OCI-LY3 (cell line): ENCODE data around the gene ABLIM2.

ENCODE experiments used
- H2AFZ ChIP-seq: fragments of 200-600, 300-600 bp; shearing (Covaris generic); 2 replicates; pipeline ENCODE4 v1.6.0; 2014; ENCODE audit warnings: antibody characterized with exemption, low read depth, low read length
- H3K27ac ChIP-seq: fragments of 200-600, 300-600 bp; sonication (generic); 2 replicates; pipeline ENCODE4 v1.5.1; 2014; ENCODE audit warnings: mild to moderate bottlenecking, low read length, moderate library complexity, mixed read lengths
- H3K27me3 ChIP-seq: fragments of 200-600, 300-600 bp; sonication (generic); 2 replicates; pipeline ENCODE4 v1.6.1; 2014; ENCODE audit warnings: low read depth, low read length, mixed read lengths
- H3K36me3 ChIP-seq: fragments of 200-600, 300-600 bp; sonication (generic); replicated peaks from 2 replicates; pipeline ENCODE3; 2014; ENCODE audit warnings: low read depth, low read length, mixed read lengths
- H3K4me1 ChIP-seq: fragments of 300-600, 200-600 bp; sonication (generic); 2 replicates; pipeline ENCODE4 v1.6.1; 2014; ENCODE audit warnings: low read length, mixed read lengths
- H3K4me2 ChIP-seq: fragments of 200-600, 300-600 bp; sonication (generic); 2 replicates; pipeline ENCODE4 v1.6.1; 2014; ENCODE audit warnings: low read length, mixed read lengths
- H3K4me3 ChIP-seq: fragments of 300-600, 200-600 bp; sonication (generic); 2 replicates; pipeline ENCODE4 v1.5.1; 2014; ENCODE audit warnings: antibody characterized with exemption, mild to moderate bottlenecking, low read length, moderate library complexity
- H3K79me2 ChIP-seq: fragments of 300-600, 200-600 bp; shearing (Covaris generic); 2 replicates; pipeline ENCODE4 v1.6.1; 2014; ENCODE audit warnings: mild to moderate bottlenecking, low read length, mixed read lengths
- H3K9ac ChIP-seq: fragments of 300-600, 200-600 bp; shearing (Covaris generic); 2 replicates; pipeline ENCODE4 v1.6.0; 2014; ENCODE audit warnings: mild to moderate bottlenecking, low read length, moderate library complexity
- H3K9me3 ChIP-seq: fragments of 200-600, 300-600 bp; shearing (Covaris generic); 2 replicates; pipeline ENCODE4 v1.6.1; 2014; ENCODE audit warnings: low read length, mixed read lengths; ENCODE audit not compliant: insufficient read depth
- H4K20me1 ChIP-seq: fragments of 200-600, 300-600 bp; sonication (generic); 2 replicates; pipeline ENCODE4 v1.6.1; 2016; ENCODE audit warnings: low read length, mixed read lengths; ENCODE audit not compliant: insufficient read depth
- CTCF ChIP-seq: fragments of 200-600, 300-600 bp; sonication (generic); IDR thresholded peaks from 2 replicates; pipeline ENCODE4 v1.5.1; 2014; ENCODE audit warnings: antibody characterized with exemption, low read length, low read depth
- EZH2phosphoT487 ChIP-seq: fragments of 200-600 bp; shearing (Covaris generic); IDR thresholded peaks from 2 replicates; pipeline ENCODE4 v1.6.1; 2018; ENCODE audit warnings: antibody characterized with exemption, mixed run types, low read depth

The ABLIM2 gene

GRCh38 chr4:8006471-8006870, 152.1 kb downstream of the ABLIM2 start:
- no peak for TF ChIP-seq EZH2phosphoT487
- H3K9me3 ChIP-seq = no peaks in the 10 kb centered on the region
- no peak overlapping the region for H3K27ac ChIP-seq

GRCh38 chr4:8005814-8006215, 152.8 kb downstream of the ABLIM2 start:
- Histone ChIP-seq H3K27ac (no peak overlapping the region), H3K4me3 (no peak overlapping the region), H3K79me2 (no peaks in the 10 kb centered on the region), H3K36me3 (no peaks in the 10 kb centered on the region), H3K9me3 (no peaks in the 10 kb centered on the region), H2AFZ (no peak overlapping the region), H4K20me1 (no peaks in the 10 kb centered on the region), H3K4me1 (no peaks in the 10 kb centered on the region), H3K4me2 (no peak overlapping the region), H3K27me3 (0 out of 2 replicates have a peak, but pooled peaks cover 5% of the 10 kb centered on the region), H3K9ac (no peak overlapping the region)
- no peak for TF ChIP-seq EZH2phosphoT487
- no peak for TF ChIP-seq CTCF

More at GRCh38 chr4:8006471-8006870, 152.1 kb downstream of the ABLIM2 start:
- H3K27me3 ChIP-seq = peaks cover 5% of the 10 kb centered on the region; the same call in 1 of the 2 replicates
- H3K9ac ChIP-seq = no peak overlapping the region
- H4K20me1 ChIP-seq = no peaks in the 10 kb centered on the region
- H3K36me3 ChIP-seq = no peaks in the 10 kb centered on the region
- H3K4me3 ChIP-seq = no peak overlapping the region
- no peak overlapping the region for H3K4me2 ChIP-seq
- H3K79me2 ChIP-seq = no peaks in the 10 kb centered on the region
- H3K4me1 ChIP-seq = no peaks in the 10 kb centered on the region
- no peak overlapping the region for H2AFZ ChIP-seq

- Histone ChIP-seq H3K4me3 (no peak overlapping the region), H3K9me3 (no peaks in the 10 kb centered on the region), H2AFZ (no peak overlapping the region), H4K20me1 (no peaks in the 10 kb centered on the region), H3K9ac (no peak overlapping the region), H3K79me2 (no peaks in the 10 kb centered on the region), H3K4me2 (no peak overlapping the region), H3K27me3 (0 out of 2 replicates have a peak, but pooled peaks cover 5% of the 10 kb centered on the region), H3K27ac (no peak overlapping the region), H3K4me1 (no peaks in the 10 kb centered on the region), H3K36me3 (no peaks in the 10 kb centered on the region)
- no peak for TF ChIP-seq EZH2phosphoT487
- no peak for TF ChIP-seq CTCF
These were observed 153.4 kb downstream of the ABLIM2 start for GRCh38 chr4:8005033-8005808.

GRCh38 chr4:8004066-8004465, 154.5 kb downstream of the ABLIM2 start:
- no peak for TF ChIP-seq CTCF
- no peak for TF ChIP-seq EZH2phosphoT487
- Histone ChIP-seq H3K9me3 (no peaks in the 10 kb centered on the region), H3K4me1 (no peaks in the 10 kb centered on the region), H3K4me2 (no peak overlapping the region), H3K4me3 (no peak overlapping the region), H3K36me3 (no peaks in the 10 kb centered on the region), H4K20me1 (no peaks in the 10 kb centered on the region), H3K9ac (no peak overlapping the region), H3K27ac (no peak overlapping the region), H3K79me2 (no peaks in the 10 kb centered on the region), H3K27me3 (0 out of 2 replicates have a peak, but pooled peaks cover 5% of the 10 kb centered on the region), H2AFZ (no peak overlapping the region)
